SK-N-SH treated with all-trans-retinoic acid at 6 μM for 48 hours (cell line): ENCODE data around the gene ARHGDIB.

Source experiments
- ATAC-seq: fragments of 200-7000 bp; cut with Tn5 transposase; 3 replicates; pipeline ENCODE4 v1.9.1; 2020; ENCODE audit warnings: mild to moderate bottlenecking, moderate library complexity
- ARNTL ChIP-seq: fragments of 450-650 bp; formaldehyde crosslinking; IDR thresholded peaks from 2 replicates; pipeline ENCODE4 v1.5.0; 2020; ENCODE audit warnings: low read depth, mild to moderate bottlenecking, moderate library complexity, borderline replicate concordance
- BACH2 ChIP-seq: fragments of 250-450 bp; sonication (Bioruptor Pico); IDR thresholded peaks from 2 replicates; pipeline ENCODE4 v1.9.0; 2021; ENCODE audit warnings: mild to moderate bottlenecking, borderline replicate concordance
- GLIS3 ChIP-seq: fragments of 250-450 bp; sonication (Bioruptor Pico); IDR thresholded peaks from 2 replicates; pipeline ENCODE4 v1.5.0; 2020; ENCODE audit warnings: mild to moderate bottlenecking, moderate library complexity
- ISL1 ChIP-seq: fragments of 250-450 bp; sonication (Bioruptor Pico); IDR thresholded peaks from 2 replicates; pipeline ENCODE4 v2.1.2; 2022; ENCODE audit warnings: mild to moderate bottlenecking, moderate library complexity
- PPARA ChIP-seq: fragments of 250-450 bp; sonication (Bioruptor Pico); IDR thresholded peaks from 2 replicates; pipeline ENCODE4 v1.5.0; 2020; ENCODE audit warnings: mild to moderate bottlenecking, borderline replicate concordance
- RARB ChIP-seq: fragments of 250-450 bp; sonication (Bioruptor Pico); IDR thresholded peaks from 2 replicates; pipeline ENCODE4 v1.8.0; 2021; ENCODE audit warnings: mild to moderate bottlenecking, moderate library complexity
- SNAI2 ChIP-seq: fragments of 250-450 bp; sonication (Bioruptor Pico); IDR thresholded peaks from 2 replicates; pipeline ENCODE4 v1.5.0; 2020; ENCODE audit warnings: mild to moderate bottlenecking, moderate library complexity
- TCF4 ChIP-seq: fragments of 250-450 bp; sonication (Bioruptor Pico); IDR thresholded peaks from 2 replicates; pipeline ENCODE4 v1.8.0; 2021; ENCODE audit warnings: mild to moderate bottlenecking, moderate library complexity, borderline replicate concordance
- TOX ChIP-seq: fragments of 250-450 bp; sonication (Bioruptor Pico); IDR thresholded peaks from 2 replicates; pipeline ENCODE4 v1.8.0; 2021; ENCODE audit warnings: mild to moderate bottlenecking, moderate library complexity, borderline replicate concordance
- TSHZ2 ChIP-seq: fragments of 250-450 bp; sonication (Bioruptor Pico); IDR thresholded peaks from 2 replicates; pipeline ENCODE4 v1.5.0; 2020; ENCODE audit warnings: mild to moderate bottlenecking, moderate library complexity
- ZC3H10 ChIP-seq: fragments of 250-450 bp; sonication (Bioruptor Pico); IDR thresholded peaks from 2 replicates; pipeline ENCODE4 v1.5.1; 2021; ENCODE audit warnings: mild to moderate bottlenecking, moderate library complexity
- ZFP3 ChIP-seq: fragments of 250-450 bp; sonication (Bioruptor Pico); IDR thresholded peaks from 2 replicates; pipeline ENCODE4 v1.5.0; 2020; ENCODE audit warnings: mild to moderate bottlenecking, moderate library complexity
- ZFP30 ChIP-seq: fragments of 450-650 bp; formaldehyde crosslinking; IDR thresholded peaks from 2 replicates; pipeline ENCODE4 v1.5.0; 2022; ENCODE audit warnings: mild to moderate bottlenecking, moderate library complexity
- ZNF565 ChIP-seq: fragments of 450-650 bp; formaldehyde crosslinking; conservative IDR thresholded peaks from 2 replicates; pipeline ENCODE4 v1.5.0; 2020; ENCODE audit warnings: low read depth, mild to moderate bottlenecking, moderate library complexity
- ZNF70 ChIP-seq: fragments of 450-650 bp; formaldehyde crosslinking; IDR thresholded peaks from 2 replicates; pipeline ENCODE4 v1.5.0; 2020; ENCODE audit warnings: mild to moderate bottlenecking, moderate library complexity
- TF ChIP-seq, protein P1 (sequence below): fragments of 250-450 bp; sonication (Bioruptor Pico); IDR thresholded peaks from 2 replicates; pipeline ENCODE4 v1.8.0; 2020; ENCODE audit warnings: mild to moderate bottlenecking, moderate library complexity, borderline replicate concordance
- TF ChIP-seq, protein P2 (sequence below): fragments of 250-450 bp; sonication (Bioruptor Pico); IDR thresholded peaks from 2 replicates; pipeline ENCODE4 v1.5.1; 2020; ENCODE audit warnings: low read depth, mild to moderate bottlenecking, moderate library complexity
- TF ChIP-seq, protein P3 (sequence below): fragments of 250-450 bp; sonication (Bioruptor Pico); IDR thresholded peaks from 2 replicates; pipeline ENCODE4 v1.8.0; 2021; ENCODE audit warnings: low read depth, mild to moderate bottlenecking, moderate library complexity, borderline replicate concordance
- TF ChIP-seq, protein P4 (sequence below): fragments of 250-450 bp; sonication (Bioruptor Pico); IDR thresholded peaks from 2 replicates; pipeline ENCODE4 v1.5.1; 2021; ENCODE audit warnings: mild to moderate bottlenecking, moderate library complexity

Gene ARHGDIB

GRCh38 chr12:14962797-14963196 lies 1.4 kb upstream of the ARHGDIB start:
- TF ChIP-seq ISL1 (CRISPR knock-in tag) = no peak
- TF ChIP-seq, protein P1, sequence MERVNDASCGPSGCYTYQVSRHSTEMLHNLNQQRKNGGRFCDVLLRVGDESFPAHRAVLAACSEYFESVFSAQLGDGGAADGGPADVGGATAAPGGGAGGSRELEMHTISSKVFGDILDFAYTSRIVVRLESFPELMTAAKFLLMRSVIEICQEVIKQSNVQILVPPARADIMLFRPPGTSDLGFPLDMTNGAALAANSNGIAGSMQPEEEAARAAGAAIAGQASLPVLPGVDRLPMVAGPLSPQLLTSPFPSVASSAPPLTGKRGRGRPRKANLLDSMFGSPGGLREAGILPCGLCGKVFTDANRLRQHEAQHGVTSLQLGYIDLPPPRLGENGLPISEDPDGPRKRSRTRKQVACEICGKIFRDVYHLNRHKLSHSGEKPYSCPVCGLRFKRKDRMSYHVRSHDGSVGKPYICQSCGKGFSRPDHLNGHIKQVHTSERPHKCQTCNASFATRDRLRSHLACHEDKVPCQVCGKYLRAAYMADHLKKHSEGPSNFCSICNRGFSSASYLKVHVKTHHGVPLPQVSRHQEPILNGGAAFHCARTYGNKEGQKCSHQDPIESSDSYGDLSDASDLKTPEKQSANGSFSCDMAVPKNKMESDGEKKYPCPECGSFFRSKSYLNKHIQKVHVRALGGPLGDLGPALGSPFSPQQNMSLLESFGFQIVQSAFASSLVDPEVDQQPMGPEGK = no peak
- no peak for TF ChIP-seq ZC3H10 (CRISPR knock-in tag)
- no peak for TF ChIP-seq BACH2 (CRISPR knock-in tag)
- TF ChIP-seq TCF4 = no peak
- TF ChIP-seq, protein P2, sequence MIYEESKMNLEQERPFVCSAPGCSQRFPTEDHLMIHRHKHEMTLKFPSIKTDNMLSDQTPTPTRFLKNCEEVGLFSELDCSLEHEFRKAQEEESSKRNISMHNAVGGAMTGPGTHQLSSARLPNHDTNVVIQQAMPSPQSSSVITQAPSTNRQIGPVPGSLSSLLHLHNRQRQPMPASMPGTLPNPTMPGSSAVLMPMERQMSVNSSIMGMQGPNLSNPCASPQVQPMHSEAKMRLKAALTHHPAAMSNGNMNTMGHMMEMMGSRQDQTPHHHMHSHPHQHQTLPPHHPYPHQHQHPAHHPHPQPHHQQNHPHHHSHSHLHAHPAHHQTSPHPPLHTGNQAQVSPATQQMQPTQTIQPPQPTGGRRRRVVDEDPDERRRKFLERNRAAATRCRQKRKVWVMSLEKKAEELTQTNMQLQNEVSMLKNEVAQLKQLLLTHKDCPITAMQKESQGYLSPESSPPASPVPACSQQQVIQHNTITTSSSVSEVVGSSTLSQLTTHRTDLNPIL (CRISPR knock-in tag) = no peak
- TF ChIP-seq ZNF565 (CRISPR knock-in tag) = no peak
- TF ChIP-seq RARB (CRISPR knock-in tag) = no peak
- no peak for TF ChIP-seq ZNF70 (CRISPR knock-in tag)
- TF ChIP-seq, protein P3, sequence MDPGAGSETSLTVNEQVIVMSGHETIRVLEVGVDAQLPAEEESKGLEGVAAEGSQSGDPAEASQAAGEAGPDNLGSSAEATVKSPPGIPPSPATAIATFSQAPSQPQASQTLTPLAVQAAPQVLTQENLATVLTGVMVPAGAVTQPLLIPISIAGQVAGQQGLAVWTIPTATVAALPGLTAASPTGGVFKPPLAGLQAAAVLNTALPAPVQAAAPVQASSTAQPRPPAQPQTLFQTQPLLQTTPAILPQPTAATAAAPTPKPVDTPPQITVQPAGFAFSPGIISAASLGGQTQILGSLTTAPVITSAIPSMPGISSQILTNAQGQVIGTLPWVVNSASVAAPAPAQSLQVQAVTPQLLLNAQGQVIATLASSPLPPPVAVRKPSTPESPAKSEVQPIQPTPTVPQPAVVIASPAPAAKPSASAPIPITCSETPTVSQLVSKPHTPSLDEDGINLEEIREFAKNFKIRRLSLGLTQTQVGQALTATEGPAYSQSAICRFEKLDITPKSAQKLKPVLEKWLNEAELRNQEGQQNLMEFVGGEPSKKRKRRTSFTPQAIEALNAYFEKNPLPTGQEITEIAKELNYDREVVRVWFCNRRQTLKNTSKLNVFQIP = no peak
- TF ChIP-seq ARNTL (CRISPR knock-in tag) = no peak
- TF ChIP-seq, protein P4, sequence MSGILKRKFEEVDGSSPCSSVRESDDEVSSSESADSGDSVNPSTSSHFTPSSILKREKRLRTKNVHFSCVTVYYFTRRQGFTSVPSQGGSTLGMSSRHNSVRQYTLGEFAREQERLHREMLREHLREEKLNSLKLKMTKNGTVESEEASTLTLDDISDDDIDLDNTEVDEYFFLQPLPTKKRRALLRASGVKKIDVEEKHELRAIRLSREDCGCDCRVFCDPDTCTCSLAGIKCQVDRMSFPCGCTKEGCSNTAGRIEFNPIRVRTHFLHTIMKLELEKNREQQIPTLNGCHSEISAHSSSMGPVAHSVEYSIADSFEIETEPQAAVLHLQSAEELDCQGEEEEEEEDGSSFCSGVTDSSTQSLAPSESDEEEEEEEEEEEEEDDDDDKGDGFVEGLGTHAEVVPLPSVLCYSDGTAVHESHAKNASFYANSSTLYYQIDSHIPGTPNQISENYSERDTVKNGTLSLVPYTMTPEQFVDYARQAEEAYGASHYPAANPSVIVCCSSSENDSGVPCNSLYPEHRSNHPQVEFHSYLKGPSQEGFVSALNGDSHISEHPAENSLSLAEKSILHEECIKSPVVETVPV (CRISPR knock-in tag) = no peak
- no peak for TF ChIP-seq GLIS3
- TF ChIP-seq TOX (CRISPR knock-in tag) = no peak
- no peak for TF ChIP-seq PPARA
- no peak for ATAC-seq

DNA sequence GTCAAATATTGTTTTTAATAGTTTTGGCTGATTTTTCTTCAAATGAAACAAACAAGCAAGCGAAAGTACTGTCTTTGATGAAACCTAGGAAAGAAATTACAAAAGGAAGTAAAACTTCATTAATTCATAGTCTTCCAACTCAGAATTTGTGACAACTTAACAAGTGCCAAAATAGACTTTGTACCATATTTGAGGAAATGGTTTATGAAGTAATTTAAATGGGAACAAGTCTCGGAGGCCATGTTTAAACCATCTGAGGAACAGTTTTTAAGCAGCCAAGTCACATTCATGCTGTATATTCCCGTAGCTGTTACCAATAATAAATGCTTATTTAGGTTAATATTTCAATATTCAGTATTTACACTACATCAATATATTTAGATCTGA lies 745 bp upstream of the ARHGDIB start:
- TF ChIP-seq ISL1 (CRISPR knock-in tag) (no peak), TCF4 (no peak), PPARA (no peak), ARNTL (CRISPR knock-in tag) (no peak)
- no peak for ATAC-seq

- ATAC-seq = peak; percentile 61
- TF ChIP-seq TSHZ2 (no peak), RARB (CRISPR knock-in tag) (no peak)
Observed at GRCh38 chr12:14960548-14961465, 594 bp downstream of the ARHGDIB start.

DNA sequence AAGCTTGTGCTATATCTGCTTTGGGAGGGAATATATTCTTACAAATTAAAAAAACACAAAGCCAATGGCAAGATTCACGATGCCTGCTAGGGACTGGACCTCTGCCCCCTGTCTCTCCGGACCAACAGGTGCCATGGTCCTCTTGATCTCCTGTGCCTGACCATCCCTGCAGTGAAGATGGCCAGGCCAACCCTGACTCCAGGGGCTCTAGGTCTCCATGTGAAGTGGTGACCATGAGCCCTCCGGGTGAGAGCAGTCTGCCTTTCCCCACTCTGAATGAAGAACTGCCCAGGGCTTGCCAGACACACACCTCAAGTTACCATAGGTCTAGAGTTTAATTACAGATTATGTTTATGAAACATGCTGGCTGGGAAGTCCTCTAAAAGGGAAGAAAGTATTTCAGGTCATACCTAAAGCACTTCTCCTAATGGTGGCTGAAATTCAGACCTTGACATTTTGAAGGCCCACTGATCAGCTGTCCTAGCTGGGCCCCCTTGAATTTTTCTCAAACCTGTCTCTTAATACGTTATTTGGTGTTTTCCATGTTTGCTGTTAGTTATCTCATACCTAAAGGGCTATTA lies 1.4 kb downstream of the ARHGDIB start:
- no peak for ATAC-seq
- TF ChIP-seq, protein P2 (CRISPR knock-in tag) = no peak
- TF ChIP-seq PPARA (no peak), ZFP3 (CRISPR knock-in tag) (no peak), TOX (CRISPR knock-in tag) (no peak), ISL1 (CRISPR knock-in tag) (no peak), GLIS3 (no peak), ZFP30 (CRISPR knock-in tag) (no peak), SNAI2 (no peak), ZC3H10 (CRISPR knock-in tag) (no peak), TSHZ2 (no peak), ZNF565 (CRISPR knock-in tag) (no peak)
